22Rv1 (cell line): ENCODE data around the gene RASA3.
"Not testable (repeated sequence)": the region's sequence is repeated elsewhere in the genome, so short reads cannot be mapped to it uniquely, and the experiment has no call there.

Source experiments
- H3K27ac ChIP-seq: fragments of 450-650 bp; 2 replicates; pipeline ENCODE4 v1.5.1; 2017
- CTCF ChIP-seq: fragments of 450-650 bp; IDR thresholded peaks from 2 replicates; pipeline ENCODE4 v1.5.1; 2017; ENCODE audit warnings: mild to moderate bottlenecking
- ZFX ChIP-seq: fragments of 450-650 bp; IDR thresholded peaks from 2 replicates; pipeline ENCODE4 v1.6.1; 2017; ENCODE audit warnings: antibody characterized with exemption, borderline replicate concordance

Gene RASA3

GRCh38 chr13:114112231-114112825 lies 20.1 kb downstream of the RASA3 start:
- H3K27ac ChIP-seq, result no peak overlapping the region
- TF ChIP-seq CTCF (no peak), ZFX (no peak)

- H3K27ac ChIP-seq, result no peak overlapping the region
- TF ChIP-seq ZFX, result no peak
- TF ChIP-seq CTCF, result no peak
Measured at GRCh38 chr13:114111577-114111976, 20.8 kb downstream of the RASA3 start.

GRCh38 chr13:114110830-114111189 lies 21.6 kb downstream of the RASA3 start:
- H3K27ac ChIP-seq, result not testable (repeated sequence)

DNA sequence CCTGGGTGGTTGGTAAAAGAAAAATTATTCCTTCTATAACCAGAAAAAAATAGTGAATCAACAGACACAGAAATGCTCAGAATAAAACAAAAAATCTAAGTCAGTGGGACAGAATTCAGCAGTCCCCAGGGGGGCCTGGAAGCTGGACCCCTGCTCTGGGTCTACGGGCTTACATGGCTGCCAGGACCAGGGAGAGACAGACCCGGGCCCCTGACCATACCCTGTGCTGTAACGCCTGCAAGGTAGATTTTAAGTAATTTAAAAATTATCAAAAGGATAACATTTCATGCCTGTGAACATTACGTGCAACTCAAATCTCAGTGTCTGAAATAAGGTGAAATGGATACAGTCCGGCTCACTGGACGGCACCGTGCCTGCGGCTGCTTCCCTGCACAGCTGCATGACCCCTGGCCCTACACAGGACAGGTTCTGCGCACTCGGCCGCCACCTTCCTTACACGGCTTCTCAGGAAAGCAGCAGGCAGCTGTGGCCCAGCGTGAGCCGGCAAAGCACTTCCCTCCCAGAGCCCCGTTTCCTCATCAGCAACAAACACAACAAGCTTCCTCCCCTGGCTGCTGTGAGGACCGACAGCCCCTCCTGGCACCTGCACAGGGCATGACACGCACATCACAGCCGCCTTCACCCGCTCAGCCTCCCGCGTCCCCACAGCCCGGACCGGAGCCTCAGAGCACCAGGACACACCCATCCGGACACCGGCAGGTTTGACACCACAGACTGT lies 22.2 kb downstream of the RASA3 start:
- no peak overlapping the region for H3K27ac ChIP-seq
- TF ChIP-seq CTCF (no peak), ZFX (no peak)

DNA sequence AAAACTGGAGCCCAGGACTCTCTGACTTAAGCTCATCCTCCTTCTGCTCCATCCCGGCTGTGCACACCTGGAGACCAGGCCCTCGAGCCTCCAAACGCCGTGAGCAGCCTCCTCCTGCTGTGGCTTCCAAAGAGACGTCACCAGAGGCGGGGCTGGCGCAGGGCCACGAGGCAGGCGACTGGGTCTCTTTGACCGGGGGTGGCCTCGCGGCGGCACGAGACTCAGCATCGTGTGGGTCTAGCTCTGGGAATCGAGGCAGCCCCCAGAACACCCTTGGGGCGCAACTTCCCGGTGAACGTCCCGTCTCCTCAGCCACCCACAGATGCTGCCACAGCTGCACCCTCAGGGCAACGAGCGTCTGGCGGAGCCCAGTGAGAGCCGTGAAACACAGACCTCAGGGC lies 22.8 kb downstream of the RASA3 start:
- no peak for TF ChIP-seq ZFX
- no peak for TF ChIP-seq CTCF
- H3K27ac ChIP-seq, result no peak overlapping the region

GRCh38 chr13:114108894-114109293 lies 23.5 kb downstream of the RASA3 start:
- no peak overlapping the region for H3K27ac ChIP-seq
- no peak for TF ChIP-seq CTCF
- no peak for TF ChIP-seq ZFX

- no peak overlapping the region for H3K27ac ChIP-seq
- no peak for TF ChIP-seq CTCF
- TF ChIP-seq ZFX, result no peak
Measured at GRCh38 chr13:114108141-114108761, 24.2 kb downstream of the RASA3 start.

DNA sequence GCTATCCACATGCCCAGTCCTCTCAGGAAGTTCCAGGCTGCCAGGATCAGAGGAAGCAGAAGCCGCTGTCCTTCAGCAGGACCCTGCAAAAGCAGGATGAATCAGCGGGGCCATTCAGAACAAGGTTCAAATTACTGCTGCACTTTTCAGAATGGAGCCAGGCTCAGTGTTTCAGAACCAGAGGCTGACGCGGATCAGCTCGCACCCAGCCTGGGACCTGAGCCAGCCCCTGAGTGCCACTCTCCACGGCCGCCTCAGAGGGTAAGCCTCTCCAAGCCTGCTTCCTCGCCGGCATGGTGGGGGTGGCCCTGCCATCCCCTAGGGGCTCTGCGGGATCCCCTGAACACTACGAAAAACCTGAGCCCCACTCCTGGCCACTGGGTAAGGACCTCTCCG lies 24.7 kb downstream of the RASA3 start:
- no peak overlapping the region for H3K27ac ChIP-seq
- TF ChIP-seq CTCF (no peak), ZFX (no peak)
